GM12878 (cell line): ENCODE data around the gene TNRC6C. TPM values are rescaled to one million over a fixed set of nuclear protein-coding genes. Genes with fewer than 3 reads are reported as not detected.

ENCODE experiments used
- ATAC-seq: fragments of 200-7000 bp; cut with Tn5 transposase; 3 replicates; pipeline ENCODE4 v1.9.1; 2020; ENCODE audit warnings: mild to moderate bottlenecking, moderate library complexity
- BruUV-seq: library from RNA; stranded (reverse); fragments of 400-500 nt; replicated peaks from 2 replicates; lab custom pipeline; 2021; lab: Mats Ljungman, UMichigan
- CTCF ChIA-PET: fragments of 300-600 bp; sonication (Branson Sonifier 250); formaldehyde crosslinking; extraction: SDS; loops from one replicate; lab custom pipeline; 2021; ENCODE audit warnings: inconsistent platforms; lab: Yijun Ruan, JAX
- POLR2A ChIA-PET: fragments of 350-600 bp; formaldehyde crosslinking; extraction: SDS; loops from one replicate; lab custom pipeline; 2021; ENCODE audit warnings: inconsistent platforms; lab: Charles Lee
- RAD21 ChIA-PET: fragments of 300-600 bp; sonication (Branson Sonifier 250); formaldehyde crosslinking; loops from one replicate; lab custom pipeline; 2023; ENCODE audit warnings: antibody characterized with exemption; ENCODE audit not compliant: unreplicated experiment; lab: Charles Lee
- SMC1A ChIA-PET: fragments of 300-600 bp; sonication (Branson Sonifier 250); formaldehyde crosslinking; loops from one replicate; lab custom pipeline; 2023; ENCODE audit not compliant: unreplicated experiment, uncharacterized antibody; lab: Charles Lee
- DNase-seq: peaks from one replicate; pipeline ENCODE4 v3.0.0-alpha.2; 2011; ENCODE audit warnings: low read depth, low spot score
- FAIRE-seq: peaks from 3 replicates; lab custom pipeline; 2011; peaks lifted over from hg19 to GRCh38; lab: Jason Lieb, UNC
- H2AFZ ChIP-seq: 2 replicates; pipeline ENCODE4 v1.6.0; 2011; ENCODE audit warnings: low read depth, low read length, control low read depth; ENCODE audit not compliant: control insufficient read depth
- H3K27ac ChIP-seq: 2 replicates; pipeline ENCODE4 v1.5.1; 2011; ENCODE audit warnings: control low read depth; ENCODE audit not compliant: control insufficient read depth, insufficient read depth
- H3K27me3 ChIP-seq, 2 experiments: replicated peaks in 1 of 2; 2 replicates each; pipeline versions ENCODE4 v1.6.0 to v1.6.1; 2011; ENCODE audit warnings: low read length in 1 of 2; ENCODE audit not compliant: control insufficient read depth in 2 of 2, insufficient read depth in 2 of 2
- H3K36me3 ChIP-seq, 2 experiments: 2 replicates each; pipeline ENCODE4 v1.5.1; 2011; ENCODE audit warnings: low read length in 1 of 2; ENCODE audit not compliant: control insufficient read depth in 2 of 2, insufficient read depth in 2 of 2
- H3K4me1 ChIP-seq: 2 replicates; pipeline ENCODE4 v1.6.1; 2011; ENCODE audit warnings: mild to moderate bottlenecking, low read length, moderate library complexity, mixed read lengths; ENCODE audit not compliant: control insufficient read depth, insufficient read depth
- H3K4me2 ChIP-seq: 2 replicates; pipeline ENCODE4 v1.6.0; 2011; ENCODE audit warnings: control low read depth; ENCODE audit not compliant: control insufficient read depth, insufficient read depth
- H3K4me3 ChIP-seq: fragments of 200-600 bp; sonication (generic); 2 replicates; pipeline ENCODE4 v1.5.1; 2016
- H3K79me2 ChIP-seq: 2 replicates; pipeline ENCODE4 v1.6.0; 2011; ENCODE audit warnings: low read length; ENCODE audit not compliant: control insufficient read depth, insufficient read depth
- H3K9ac ChIP-seq: 2 replicates; pipeline ENCODE4 v1.8.0; 2011; ENCODE audit warnings: low read length, control low read depth, mixed read lengths; ENCODE audit not compliant: control insufficient read depth, insufficient read depth
- H3K9me3 ChIP-seq: replicated peaks from 3 replicates; pipeline ENCODE4 v1.5.1; 2011; ENCODE audit warnings: mild to moderate bottlenecking, low read length; ENCODE audit not compliant: control insufficient read depth, insufficient read depth
- H4K20me1 ChIP-seq: 2 replicates; pipeline ENCODE4 v1.6.0; 2011; ENCODE audit not compliant: control insufficient read depth, insufficient read depth
- CTCF ChIP-seq, 3 experiments: IDR thresholded peaks in 2 of 3; conservative IDR thresholded peaks in 1 of 3; 2 replicates each; pipeline ENCODE4 v1.5.1; 2011; ENCODE audit warnings: low read depth in 3 of 3, low read length in 3 of 3, mild to moderate bottlenecking in 3 of 3, control low read depth in 2 of 3, moderate library complexity in 2 of 3, inconsistent platforms in 1 of 3, mixed read lengths in 1 of 3; ENCODE audit not compliant: control insufficient read depth in 2 of 3, insufficient read depth in 1 of 3; ENCODE audit errors: extremely low read depth in 1 of 3
- EGR1 ChIP-seq, 2 experiments: IDR thresholded peaks; 1 replicate in 1 of 2; 2 replicates in 1 of 2; pipeline ENCODE4 v1.6.1; 2011 to 2012; ENCODE audit warnings: low read depth in 2 of 2, low read length in 2 of 2, borderline replicate concordance in 1 of 2, mild to moderate bottlenecking in 1 of 2, moderate library complexity in 1 of 2
- GATAD2B ChIP-seq: fragments of 450-650 bp; conservative IDR thresholded peaks from 2 replicates; pipeline ENCODE4 v1.6.1; 2017; ENCODE audit warnings: low read depth, mild to moderate bottlenecking, moderate library complexity
- HDAC6 ChIP-seq: fragments of 200-600 bp; sonication (generic); IDR thresholded peaks from one replicate; pipeline ENCODE4 v1.8.0; 2017; ENCODE audit warnings: antibody characterized with exemption; ENCODE audit not compliant: unreplicated experiment
- IRF3 ChIP-seq: fragments of 450-650 bp; IDR thresholded peaks from 2 replicates; pipeline ENCODE4 v1.6.1; 2014; ENCODE audit warnings: mild to moderate bottlenecking
- MEF2A ChIP-seq: IDR thresholded peaks from 2 replicates; pipeline ENCODE4 v1.6.1; 2011; ENCODE audit warnings: low read depth, mild to moderate bottlenecking, low read length, moderate library complexity; ENCODE audit not compliant: insufficient read depth
- MXI1 ChIP-seq: fragments of 150-350 bp; IDR thresholded peaks from 2 replicates; pipeline ENCODE4 v1.6.1; 2011; ENCODE audit warnings: low read depth, mild to moderate bottlenecking, inconsistent platforms, low read length, improper control_type of control experiment
- NBN ChIP-seq: fragments of 450-650 bp; IDR thresholded peaks from 2 replicates; pipeline ENCODE4 v1.6.1; 2016
- NR2C2 ChIP-seq: IDR thresholded peaks from 2 replicates; pipeline ENCODE4 v1.6.1; 2011; ENCODE audit warnings: borderline replicate concordance, low read depth; ENCODE audit not compliant: control insufficient read depth, insufficient read length
- POLR2AphosphoS2 ChIP-seq: IDR thresholded peaks from 2 replicates; pipeline ENCODE4 v1.6.1; 2011; ENCODE audit warnings: low read depth, mild to moderate bottlenecking, low read length, improper control_type of control experiment, moderate library complexity
- RAD21 ChIP-seq: IDR thresholded peaks from 2 replicates; pipeline ENCODE4 v1.6.1; 2011; ENCODE audit warnings: mild to moderate bottlenecking, low read depth, low read length, moderate library complexity; ENCODE audit not compliant: insufficient read depth
- SMAD5 ChIP-seq: IDR thresholded peaks from 2 replicates; pipeline ENCODE4 v1.6.1; 2016; ENCODE audit warnings: antibody characterized with exemption, low read depth
- SMC3 ChIP-seq: IDR thresholded peaks from 2 replicates; pipeline ENCODE4 v1.6.1; 2011; ENCODE audit warnings: low read length, improper control_type of control experiment, borderline replicate concordance
- ZNF217 ChIP-seq: fragments of 450-650 bp; IDR thresholded peaks from 2 replicates; pipeline ENCODE4 v1.6.1; 2017; ENCODE audit warnings: antibody characterized with exemption, mild to moderate bottlenecking
- in situ Hi-C: fragments of 300-500 bp; cut with MboI; formaldehyde crosslinking; loops from 9 replicates; pipeline ENCODE4 v1.14.3; 2018; ENCODE audit warnings: mixed read lengths
- intact Hi-C: fragments of 100-400 bp; cut with micrococcal nuclease; formaldehyde crosslinking; loops from one replicate; pipeline ENCODE4 v1.14.2; 2022; ENCODE audit not compliant: unreplicated experiment
- polyA plus RNA-seq, 11 experiments: library from polyadenylated mRNA; depleted of rRNA in 4 of 11; unstranded in 6 of 11; stranded (reverse) in 5 of 11; fragments of >200 nt; fragmentation: Nextera tagmentation in 4 of 11; fragmentation: Illumina TruSeq in 1 of 11; extraction: Ambion mirVana in 4 of 11; extraction: Trizol in 1 of 11; gene quantifications; 1 replicate in 1 of 11; 2 replicates in 10 of 11; pipeline versions ENCODE4 v1.2.1 to v1.2.3, GENCODE V29; 2011 to 2016; ENCODE audit warnings: inconsistent platforms in 2 of 11, missing spikeins in 2 of 11, low read depth in 1 of 11
- total RNA-seq, 4 experiments: library from RNA; depleted of rRNA in 3 of 4; stranded (reverse); fragments of >200 nt in 3 of 4; fragmentation: Illumina TruSeq in 1 of 4; extraction: Trizol in 1 of 4; gene quantifications; 2 replicates each; pipeline versions ENCODE4 v1.2.1 to v1.2.3, GENCODE V29; 2013 to 2021
- TF ChIP-seq, protein P1 (sequence below): fragments of 450-650 bp; IDR thresholded peaks from 2 replicates; pipeline ENCODE4 v1.6.1; 2017; ENCODE audit warnings: mild to moderate bottlenecking, moderate library complexity

The TNRC6C gene
- total and polyA plus RNA-seq, 10 of the 15 experiments (the other 5 are each of a cell fraction or from before 2014, with no cell fraction given), result 0.40 to 6.1 (median 0.96) TPM

DNA sequence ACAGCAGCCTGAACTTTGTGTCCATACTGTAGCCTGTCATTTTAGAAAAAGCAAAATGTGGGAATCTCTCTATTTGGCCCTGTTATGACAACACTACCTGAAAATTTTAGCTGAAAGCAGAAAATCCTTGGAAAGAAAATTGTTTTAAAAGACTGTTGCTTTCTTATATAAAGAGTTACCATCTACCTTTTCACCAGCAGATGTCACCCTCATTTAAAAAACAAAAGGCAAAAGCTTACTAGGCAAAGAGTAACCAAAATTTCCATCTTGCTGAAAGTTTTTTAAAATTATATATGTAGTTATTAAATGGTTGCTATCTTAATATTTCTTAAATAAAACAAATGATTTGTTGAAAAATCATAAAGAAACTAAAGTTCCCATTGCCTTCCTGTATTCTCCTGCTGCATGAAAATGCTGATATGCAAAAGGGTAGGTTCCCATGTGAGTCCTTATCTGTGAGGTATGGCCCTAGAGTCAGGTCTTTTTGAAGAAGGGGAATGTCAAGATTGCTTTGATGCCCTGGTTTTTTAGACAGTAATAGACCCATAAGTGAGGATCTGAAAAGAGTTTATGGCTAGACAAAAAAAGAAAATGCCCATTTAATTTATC lies 61.0 kb downstream of the TNRC6C start:
- CTCF ChIA-PET, result interaction anchor here (0.6 to 6.1 kb wide), 55 partner anchors 10 to 477 kb away, joined by 3 to 100 read pairs (median 5); partner anchors contain the start of genes TK1 and TMC8
- peak overlapping the region; percentile 88; the same call in 1 of the 2 replicates for H3K4me2 ChIP-seq
- H3K9me3 ChIP-seq, result no peaks in the 10 kb centered on the region
- ATAC-seq (peak; percentile 63), FAIRE-seq (no peak), DNase-seq (peak; percentile 9)
- H3K79me2 ChIP-seq, result no peaks in the 10 kb centered on the region
- POLR2A ChIA-PET, result interaction anchor here (0.6 to 2.7 kb wide), 10 partner anchors 22 to 232 kb away, joined by 3 to 14 read pairs (median 4); partner anchors contain the start of genes TMC8 and TNRC6C
- no peaks in the 10 kb centered on the region for H4K20me1 ChIP-seq
- in situ Hi-C loops, result loop anchor here (5.0 kb wide), 1 partner anchor 247 kb away; no protein-coding TSS in a partner anchor
- BruUV-seq, result no TSS peak
- peak overlapping the region; percentile 25; the same call in 1 of the 2 replicates for H3K4me3 ChIP-seq
- H3K36me3 ChIP-seq, result no peaks in the 10 kb centered on the region
- RAD21 ChIA-PET, result interaction anchor here (0.8 to 6.8 kb wide), 36 partner anchors 12 to 619 kb away, joined by 3 to 79 read pairs (median 4); partner anchors contain the start of genes AFMID, TK1 and TNRC6C
- H3K4me1 ChIP-seq, result peaks cover 14% of the 10 kb centered on the region
- intact Hi-C loops, result loop anchor here (5.0 kb wide), 1 partner anchor 68 kb away; no protein-coding TSS in a partner anchor
- SMC1A ChIA-PET, result interaction anchor here (0.6 to 5.6 kb wide), 35 partner anchors 8 to 678 kb away, joined by 3 to 94 read pairs (median 4); partner anchors contain the start of genes AFMID, TK1 and TNRC6C
- no peak overlapping the region for H2AFZ ChIP-seq
- H3K27me3 ChIP-seq, result no peaks in the 10 kb centered on the region
- peak overlapping the region; percentile 60; the same call in 1 of the 2 replicates for H3K27ac ChIP-seq
- H3K9ac ChIP-seq, result no peak overlapping the region
- TF ChIP-seq IRF3 (no peak), NBN (no peak), RAD21 (peak; percentile 62), GATAD2B (no peak), POLR2AphosphoS2 (no peak), ZNF217 (no peak), EGR1 (IDR thresholded peaks at IDR 0.05; ENCODE audit: borderline replicate concordance in 1 of 2, low read depth in 2 of 2, low read length in 2 of 2) (no peak), MEF2A (no peak), CTCF (IDR thresholded peaks at IDR 0.05 in 2 of 3, conservative IDR thresholded peaks at IDR 0.05 in 1 of 3; ENCODE audit: control insufficient read depth in 2 of 3, extremely low read depth in 1 of 3, insufficient read depth in 1 of 3, low read depth in 3 of 3, low read length in 3 of 3) (peak; percentile 31 to 67 (median 51); a peak in 5 of 6 replicates), SMC3 (peak; percentile 55; the same call in 1 of the 2 replicates), SMAD5 (no peak), NR2C2 (no peak), HDAC6 (no peak), MXI1 (no peak)
- TF ChIP-seq, protein P1, sequence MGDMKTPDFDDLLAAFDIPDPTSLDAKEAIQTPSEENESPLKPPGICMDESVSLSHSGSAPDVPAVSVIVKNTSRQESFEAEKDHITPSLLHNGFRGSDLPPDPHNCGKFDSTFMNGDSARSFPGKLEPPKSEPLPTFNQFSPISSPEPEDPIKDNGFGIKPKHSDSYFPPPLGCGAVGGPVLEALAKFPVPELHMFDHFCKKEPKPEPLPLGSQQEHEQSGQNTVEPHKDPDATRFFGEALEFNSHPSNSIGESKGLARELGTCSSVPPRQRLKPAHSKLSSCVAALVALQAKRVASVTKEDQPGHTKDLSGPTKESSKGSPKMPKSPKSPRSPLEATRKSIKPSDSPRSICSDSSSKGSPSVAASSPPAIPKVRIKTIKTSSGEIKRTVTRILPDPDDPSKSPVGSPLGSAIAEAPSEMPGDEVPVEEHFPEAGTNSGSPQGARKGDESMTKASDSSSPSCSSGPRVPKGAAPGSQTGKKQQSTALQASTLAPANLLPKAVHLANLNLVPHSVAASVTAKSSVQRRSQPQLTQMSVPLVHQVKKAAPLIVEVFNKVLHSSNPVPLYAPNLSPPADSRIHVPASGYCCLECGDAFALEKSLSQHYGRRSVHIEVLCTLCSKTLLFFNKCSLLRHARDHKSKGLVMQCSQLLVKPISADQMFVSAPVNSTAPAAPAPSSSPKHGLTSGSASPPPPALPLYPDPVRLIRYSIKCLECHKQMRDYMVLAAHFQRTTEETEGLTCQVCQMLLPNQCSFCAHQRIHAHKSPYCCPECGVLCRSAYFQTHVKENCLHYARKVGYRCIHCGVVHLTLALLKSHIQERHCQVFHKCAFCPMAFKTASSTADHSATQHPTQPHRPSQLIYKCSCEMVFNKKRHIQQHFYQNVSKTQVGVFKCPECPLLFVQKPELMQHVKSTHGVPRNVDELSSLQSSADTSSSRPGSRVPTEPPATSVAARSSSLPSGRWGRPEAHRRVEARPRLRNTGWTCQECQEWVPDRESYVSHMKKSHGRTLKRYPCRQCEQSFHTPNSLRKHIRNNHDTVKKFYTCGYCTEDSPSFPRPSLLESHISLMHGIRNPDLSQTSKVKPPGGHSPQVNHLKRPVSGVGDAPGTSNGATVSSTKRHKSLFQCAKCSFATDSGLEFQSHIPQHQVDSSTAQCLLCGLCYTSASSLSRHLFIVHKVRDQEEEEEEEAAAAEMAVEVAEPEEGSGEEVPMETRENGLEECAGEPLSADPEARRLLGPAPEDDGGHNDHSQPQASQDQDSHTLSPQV, result peak; percentile 30; the same call in 1 of the 2 replicates
